PC-9 (cell line): ENCODE results near the gene CCNE1. TPM values are rescaled to one million over a fixed set of nuclear protein-coding genes. Genes with fewer than 3 reads are reported as not detected.

ENCODE experiments used
- BruUV-seq: library from RNA; stranded (reverse); fragments of 400-500 nt; replicated peaks from 2 replicates; lab custom pipeline; 2021; lab: Mats Ljungman, UMichigan
- CTCF ChIA-PET: fragments of 300-600 bp; sonication (Branson Sonifier 250); formaldehyde crosslinking; loops from one replicate; lab custom pipeline; 2022; ENCODE audit warnings: antibody characterized with exemption; lab: Charles Lee
- POLR2A ChIA-PET: fragments of 300-600 bp; sonication (Branson Sonifier 250); formaldehyde crosslinking; loops from one replicate; lab custom pipeline; 2022; ENCODE audit warnings: antibody characterized with exemption; ENCODE audit not compliant: unreplicated experiment; lab: Charles Lee
- DNase-seq, 2 experiments: peaks; one replicate each; pipeline versions ENCODE4 v3.0.0 to v3.0.0-alpha.2; 2015 to 2022; ENCODE audit warnings: mixed read lengths in 1 of 2
- H2AFZ ChIP-seq: fragments of 200-600 bp; sonication (generic); 2 replicates; pipeline ENCODE4 v1.8.1; 2017; ENCODE audit warnings: antibody characterized with exemption
- H3F3A ChIP-seq: fragments of 200-600 bp; sonication (generic); 2 replicates; pipeline ENCODE4 v1.8.1; 2017; ENCODE audit warnings: antibody characterized with exemption, mild to moderate bottlenecking, low read depth; ENCODE audit not compliant: insufficient read depth
- H3K27ac ChIP-seq: fragments of 200-600 bp; sonication (generic); 2 replicates; pipeline ENCODE4 v1.6.1; 2016; ENCODE audit warnings: mixed run types
- H3K27me3 ChIP-seq: fragments of 200-600 bp; sonication (generic); 2 replicates; pipeline ENCODE4 v1.6.1; 2016; ENCODE audit warnings: low read depth, mixed run types; ENCODE audit not compliant: insufficient read depth
- H3K36me3 ChIP-seq: fragments of 200-600 bp; sonication (generic); 2 replicates; pipeline ENCODE4 v1.6.1; 2016; ENCODE audit warnings: low read depth, mixed run types
- H3K4me1 ChIP-seq: fragments of 200-600 bp; sonication (generic); replicated peaks from 2 replicates; pipeline ENCODE4 v1.6.1; 2016; ENCODE audit warnings: mixed run types; ENCODE audit not compliant: insufficient read depth
- H3K4me2 ChIP-seq: fragments of 200-600 bp; sonication (generic); 2 replicates; pipeline ENCODE4 v1.6.1; 2017; ENCODE audit warnings: mixed run types
- H3K4me3 ChIP-seq: fragments of 200-600 bp; sonication (generic); 2 replicates; pipeline ENCODE4 v1.6.1; 2016; ENCODE audit warnings: mixed run types
- H3K79me2 ChIP-seq: fragments of 200-600 bp; sonication (generic); 2 replicates; pipeline ENCODE4 v1.6.1; 2017; ENCODE audit warnings: low read depth, mixed run types
- H3K9me2 ChIP-seq: fragments of 200-600 bp; sonication (generic); 2 replicates; pipeline ENCODE4 v1.8.1; 2017; ENCODE audit warnings: mild to moderate bottlenecking; ENCODE audit not compliant: insufficient read depth
- H3K9me3 ChIP-seq: fragments of 200-600 bp; sonication (generic); 2 replicates; pipeline ENCODE4 v1.8.1; 2016; ENCODE audit warnings: low read depth; ENCODE audit not compliant: insufficient read depth
- H4K20me1 ChIP-seq: fragments of 200-600 bp; sonication (generic); 2 replicates; pipeline ENCODE4 v1.8.1; 2017; ENCODE audit not compliant: insufficient read depth
- CTCF ChIP-seq: fragments of 200-600 bp; sonication (generic); conservative IDR thresholded peaks from 2 replicates; pipeline ENCODE4 v1.6.1; 2017; ENCODE audit warnings: mixed run types, antibody characterized with exemption, mild to moderate bottlenecking, moderate library complexity
- EZH2 ChIP-seq: fragments of 200-600 bp; sonication (generic); IDR thresholded peaks from 2 replicates; pipeline ENCODE4 v1.8.0; 2017; ENCODE audit warnings: antibody characterized with exemption, low read depth
- intact Hi-C: fragments of 100-400 bp; cut with micrococcal nuclease; formaldehyde crosslinking; loops from one replicate; pipeline ENCODE4 v1.10.0; 2022; ENCODE audit not compliant: unreplicated experiment
- total RNA-seq: library from RNA; stranded (reverse); gene quantifications from 2 replicates; pipeline ENCODE4 v1.2.3, GENCODE V29; 2021

The CCNE1 gene
- total RNA-seq, 1 experiment from 2014 or later, result 10.6 TPM

DNA sequence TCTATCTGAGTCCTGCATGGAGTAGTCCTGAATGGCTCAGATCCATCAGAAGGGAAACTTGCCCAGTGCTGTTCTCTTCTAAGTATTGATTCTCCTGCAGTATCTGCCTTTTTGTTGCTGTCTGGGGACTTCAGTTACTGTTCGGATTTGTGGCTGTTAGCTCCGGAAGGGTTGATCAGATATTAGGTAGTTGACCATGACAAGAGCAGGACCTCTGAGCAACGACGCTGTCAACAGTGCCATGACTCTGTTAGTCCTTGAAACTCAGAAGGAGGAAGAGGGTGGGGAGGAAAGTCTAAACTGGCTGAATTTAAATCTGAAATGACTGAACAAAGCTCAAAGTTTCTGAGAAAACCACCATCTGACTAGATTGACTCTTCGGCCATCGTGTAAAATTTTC, 42.2 kb downstream of the CCNE1 start:
- BruUV-seq, result no TSS peak
- H4K20me1 ChIP-seq, result no peaks in the 10 kb centered on the region
- H2AFZ ChIP-seq, result no peak overlapping the region
- intact Hi-C loops, result no loop called here
- ChIA-PET POLR2A (no interaction called here), CTCF (no interaction called here)
- H3K4me2 ChIP-seq, result no peak overlapping the region
- no peaks in the 10 kb centered on the region for H3K27me3 ChIP-seq
- H3K9me2 ChIP-seq, result no peaks in the 10 kb centered on the region
- no peaks in the 10 kb centered on the region for H3K79me2 ChIP-seq
- no peak for DNase-seq
- no peak overlapping the region for H3K27ac ChIP-seq
- H3K36me3 ChIP-seq, result no peaks in the 10 kb centered on the region
- no peaks in the 10 kb centered on the region for H3K9me3 ChIP-seq
- H3F3A ChIP-seq, result no peaks in the 10 kb centered on the region
- TF ChIP-seq EZH2, result no peak
- peaks cover 7% of the 10 kb centered on the region; the same call in 1 of the 2 replicates for H3K4me1 ChIP-seq
- no peak overlapping the region for H3K4me3 ChIP-seq

- TF ChIP-seq CTCF (no peak), EZH2 (no peak)
- Histone ChIP-seq H3K79me2 (no peaks in the 10 kb centered on the region), H4K20me1 (no peaks in the 10 kb centered on the region), H2AFZ (no peak overlapping the region), H3K27me3 (no peaks in the 10 kb centered on the region), H3K36me3 (no peaks in the 10 kb centered on the region), H3K4me2 (no peak overlapping the region), H3K9me2 (no peaks in the 10 kb centered on the region), H3K4me1 (peaks cover 7% of the 10 kb centered on the region; the same call in 1 of the 2 replicates), H3F3A (no peaks in the 10 kb centered on the region), H3K9me3 (no peaks in the 10 kb centered on the region), H3K4me3 (no peak overlapping the region), H3K27ac (no peak overlapping the region)
- ChIA-PET POLR2A (interaction anchor here (0.8 kb wide), 1 partner anchor 10 kb away, joined by 13 read pairs; no protein-coding TSS in a partner anchor), CTCF (no interaction called here)
- intact Hi-C loops, result no loop called here
- no TSS peak for BruUV-seq
- DNase-seq, result no peak
These were observed 43.3 kb downstream of the CCNE1 start for GRCh38 chr19:29855087-29855486.

GRCh38 chr19:29855741-29856500, 44.1 kb downstream of the CCNE1 start:
- no peak overlapping the region for H2AFZ ChIP-seq
- no peak overlapping the region for H3K4me2 ChIP-seq
- no peaks in the 10 kb centered on the region for H3K9me2 ChIP-seq
- ChIA-PET POLR2A (interaction anchor here (0.8 kb wide), 1 partner anchor 11 kb away, joined by 13 read pairs; no protein-coding TSS in a partner anchor), CTCF (no interaction called here)
- no TSS peak for BruUV-seq
- H3K27ac ChIP-seq, result no peak overlapping the region
- no peaks in the 10 kb centered on the region for H3F3A ChIP-seq
- H3K36me3 ChIP-seq, result no peaks in the 10 kb centered on the region
- TF ChIP-seq CTCF (no peak), EZH2 (no peak)
- H3K27me3 ChIP-seq, result no peaks in the 10 kb centered on the region
- no peak for DNase-seq
- H3K4me1 ChIP-seq, result peaks cover 7% of the 10 kb centered on the region; the same call in 1 of the 2 replicates
- no peak overlapping the region for H3K4me3 ChIP-seq
- intact Hi-C loops, result no loop called here
- no peaks in the 10 kb centered on the region for H3K9me3 ChIP-seq
- no peaks in the 10 kb centered on the region for H3K79me2 ChIP-seq
- H4K20me1 ChIP-seq, result no peaks in the 10 kb centered on the region
